Stomach (tissue), 9 donors: ENCODE results near the gene TRAK1. TPM values are rescaled to one million over a fixed set of nuclear protein-coding genes. Genes with fewer than 3 reads are reported as not detected.

Experiments used
- DNase-seq, 2 donors: peaks; one replicate each; pipeline versions ENCODE4 v3.0.0 to v3.0.0-alpha.2; 2013 to 2019
- H3K27ac ChIP-seq, 5 donors: fragments of 200-600 bp in 4 of 5; sonication (generic) in 4 of 5; one replicate each; pipeline ENCODE4 v1.5.1; 2013 to 2019; ENCODE audit warnings: mild to moderate bottlenecking in 1 of 5, moderate library complexity in 1 of 5
- H3K27me3 ChIP-seq, 3 donors: fragments of 200-600 bp; sonication (generic); one replicate each; pipeline ENCODE4 v1.5.1; 2017 to 2019; ENCODE audit warnings: mixed run types in 1 of 3
- H3K36me3 ChIP-seq, 4 donors: fragments of 200-600 bp; sonication (generic); 1 replicate in 3 of 4; 2 replicates in 1 of 4; pipeline ENCODE4 v1.5.1; 2016 to 2019
- H3K4me1 ChIP-seq, 4 donors: fragments of 200-600 bp; sonication (generic); one replicate each; pipeline ENCODE4 v1.5.1; 2016 to 2019
- H3K4me3 ChIP-seq, 4 donors: fragments of 200-600 bp; sonication (generic) in 3 of 4; one replicate each; pipeline ENCODE4 v1.5.1; 2016 to 2019; ENCODE audit warnings: mild to moderate bottlenecking in 1 of 4
- H3K9me3 ChIP-seq, 4 donors: fragments of 200-600 bp; sonication (generic); one replicate each; pipeline ENCODE4 v1.5.1; 2016 to 2019
- EP300 ChIP-seq: sonication (generic); formaldehyde crosslinking; IDR thresholded peaks from one replicate; pipeline ENCODE4 v1.6.1; 2017; ENCODE audit warnings: antibody characterized with exemption
- POLR2A ChIP-seq, 4 donors: fragments of 450-650 bp; IDR thresholded peaks; one replicate each; pipeline ENCODE4 v1.6.1; 2016; ENCODE audit warnings: antibody characterized with exemption in 4 of 4, control low read depth in 2 of 4, mild to moderate bottlenecking in 1 of 4, moderate library complexity in 1 of 4
- POLR2AphosphoS5 ChIP-seq, 3 donors: sonication (generic); formaldehyde crosslinking; IDR thresholded peaks; one replicate each; pipeline ENCODE4 v1.6.1; 2016; ENCODE audit warnings: antibody characterized with exemption in 3 of 3
- WGBS, 5 donors: extraction: QIAGEN DNeasy Blood & Tissue Kit in 3 of 5; methylation state at CpG; one replicate each; pipeline versions ENCODE4 v1.1.5 to v1.1.7; 2013 to 2018; 5-methylcytosine and 5-hydroxymethylcytosine counted together
- intact Hi-C: fragments of 100-400 bp; cut with DNase I; formaldehyde crosslinking; loops from one replicate; pipeline ENCODE4 v1.15.1; 2023; ENCODE audit warnings: low total_unique reads
- polyA plus RNA-seq, 3 donors: library from polyadenylated mRNA; stranded (reverse); fragments of 200-250 nt; gene quantifications; one replicate each; pipeline ENCODE4 v1.2.3, GENCODE V29; 2013
- total RNA-seq, 5 donors: library from RNA; depleted of rRNA; stranded (reverse); fragments of >200 nt; gene quantifications; one replicate each; pipeline versions ENCODE4 v1.1.0 to v1.2.3, GENCODE V29; 2014 to 2016
- TF ChIP-seq, protein P1 (sequence below), 7 experiments: fragments of 450-650 bp in 4 of 7; fragments of 200-600 bp in 3 of 7; sonication (generic) in 3 of 7; IDR thresholded peaks; one replicate each; pipeline ENCODE4 v1.5.1; 2016 to 2019; ENCODE audit warnings: antibody characterized with exemption in 7 of 7, control low read depth in 2 of 7, mild to moderate bottlenecking in 1 of 7
- donor health status: healthy with polysubstance abuse.
- donor health status: Bipolar disorder and iron deficiency.
- donor health status: healthy.

The TRAK1 gene
- total and polyA plus RNA-seq, 8 donors = 17.2 to 328 (median 86.0) TPM

GRCh38 chr3:42183991-42184632 lies 93.0 kb downstream of the TRAK1 start:
- intact Hi-C loops = no loop called here
- peak in 1 of 2 donors; percentile 78 for DNase-seq
- Histone ChIP-seq H3K27ac (peak overlapping the region; percentile 45 to 83 (median 77)), H3K4me1 (peaks cover 28 to 80% (median 61%) of the 10 kb centered on the region in 4 donors), H3K27me3 (no peaks in the 10 kb centered on the region), H3K9me3 (no peaks in the 10 kb centered on the region), H3K4me3 (no peak overlapping the region), H3K36me3 (peaks cover 0 to 27% (median 16%) of the 10 kb centered on the region in 4 donors)
- TF ChIP-seq POLR2AphosphoS5 (IDR thresholded peaks at IDR 0.05) (no peak), EP300 (no peak), POLR2A (IDR thresholded peaks at IDR 0.05) (no peak)
- TF ChIP-seq, protein P1, sequence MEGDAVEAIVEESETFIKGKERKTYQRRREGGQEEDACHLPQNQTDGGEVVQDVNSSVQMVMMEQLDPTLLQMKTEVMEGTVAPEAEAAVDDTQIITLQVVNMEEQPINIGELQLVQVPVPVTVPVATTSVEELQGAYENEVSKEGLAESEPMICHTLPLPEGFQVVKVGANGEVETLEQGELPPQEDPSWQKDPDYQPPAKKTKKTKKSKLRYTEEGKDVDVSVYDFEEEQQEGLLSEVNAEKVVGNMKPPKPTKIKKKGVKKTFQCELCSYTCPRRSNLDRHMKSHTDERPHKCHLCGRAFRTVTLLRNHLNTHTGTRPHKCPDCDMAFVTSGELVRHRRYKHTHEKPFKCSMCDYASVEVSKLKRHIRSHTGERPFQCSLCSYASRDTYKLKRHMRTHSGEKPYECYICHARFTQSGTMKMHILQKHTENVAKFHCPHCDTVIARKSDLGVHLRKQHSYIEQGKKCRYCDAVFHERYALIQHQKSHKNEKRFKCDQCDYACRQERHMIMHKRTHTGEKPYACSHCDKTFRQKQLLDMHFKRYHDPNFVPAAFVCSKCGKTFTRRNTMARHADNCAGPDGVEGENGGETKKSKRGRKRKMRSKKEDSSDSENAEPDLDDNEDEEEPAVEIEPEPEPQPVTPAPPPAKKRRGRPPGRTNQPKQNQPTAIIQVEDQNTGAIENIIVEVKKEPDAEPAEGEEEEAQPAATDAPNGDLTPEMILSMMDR (IDR thresholded peaks at IDR 0.05) = no peak
- WGBS, 5 donors = 30 to 55% (median 48%) methylated on average over 3 of the region's 3 CpGs

GRCh38 chr3:42184651-42185443 lies 93.7 kb downstream of the TRAK1 start:
- intact Hi-C loops = no loop called here
- peak in 1 of 2 donors; percentile 67 for DNase-seq
- H3K27ac ChIP-seq = peak overlapping the region; percentile 45 to 83 (median 77)
- peaks cover 31 to 80% (median 60%) of the 10 kb centered on the region in 4 donors for H3K4me1 ChIP-seq
- H3K9me3 ChIP-seq = no peaks in the 10 kb centered on the region
- TF ChIP-seq POLR2AphosphoS5 (IDR thresholded peaks at IDR 0.05) = peak in 1 of 3 donors; percentile 20
- no peak for TF ChIP-seq EP300
- 32 to 68% (median 57%) methylated on average over 23 of the region's 23 CpGs for WGBS, 5 donors
- H3K27me3 ChIP-seq = no peaks in the 10 kb centered on the region
- no peak overlapping the region for H3K4me3 ChIP-seq
- peaks cover 0 to 35% (median 21%) of the 10 kb centered on the region in 4 donors for H3K36me3 ChIP-seq

- Histone ChIP-seq H3K27me3 (no peaks in the 10 kb centered on the region), H3K4me1 (peaks cover 29 to 78% (median 57%) of the 10 kb centered on the region in 4 donors), H3K36me3 (peaks cover 0 to 53% (median 31%) of the 10 kb centered on the region in 4 donors), H3K9me3 (no peaks in the 10 kb centered on the region), H3K27ac (peak overlapping the region; percentile 44 to 73 (median 63)), H3K4me3 (no peak overlapping the region)
- intact Hi-C loops = no loop called here
- TF ChIP-seq, protein P1 (IDR thresholded peaks at IDR 0.05) = no peak
- TF ChIP-seq EP300 (no peak), POLR2AphosphoS5 (IDR thresholded peaks at IDR 0.05) (no peak), POLR2A (IDR thresholded peaks at IDR 0.05) (no peak)
- no peak for DNase-seq
- WGBS, 5 donors = 71 to 93% (median 83%) methylated on average over 9 of the region's 9 CpGs
These were observed 96.8 kb downstream of the TRAK1 start for GRCh38 chr3:42187936-42188335.

- Histone ChIP-seq H3K27ac (peak overlapping the region; percentile 59 to 73 (median 63)), H3K4me1 (peaks cover 24 to 76% (median 55%) of the 10 kb centered on the region in 4 donors), H3K27me3 (no peaks in the 10 kb centered on the region), H3K9me3 (no peaks in the 10 kb centered on the region), H3K4me3 (no peak overlapping the region), H3K36me3 (peaks cover 3 to 57% (median 36%) of the 10 kb centered on the region in 4 donors)
- WGBS, 5 donors = 43 to 71% (median 54%) methylated on average over 1 of the region's 1 CpG
- peak in 1 of 2 donors; percentile 53 for DNase-seq
- TF ChIP-seq POLR2A (IDR thresholded peaks at IDR 0.05) (no peak), POLR2AphosphoS5 (IDR thresholded peaks at IDR 0.05) (no peak), EP300 (no peak)
- TF ChIP-seq, protein P1 (IDR thresholded peaks at IDR 0.05) = no peak
- intact Hi-C loops = no loop called here
These were observed 97.2 kb downstream of the TRAK1 start for GRCh38 chr3:42188376-42188775.
